Neural progenitor cell (in vitro differentiated cells): ENCODE data around the gene ZSCAN21.

Experiments
- EZH2 ChIP-seq: fragments of 200-600 bp; sonication (generic); IDR thresholded peaks from 2 replicates; pipeline ENCODE4 v1.6.1; 2017; ENCODE audit warnings: antibody characterized with exemption, mild to moderate bottlenecking, moderate library complexity
- EZH2phosphoT487 ChIP-seq: fragments of 200-600 bp; sonication (generic); IDR thresholded peaks from 2 replicates; pipeline ENCODE4 v1.6.1; 2017; ENCODE audit warnings: antibody characterized with exemption
- TF ChIP-seq, protein P1 (sequence below): fragments of 200-600 bp; sonication (generic); IDR thresholded peaks from 2 replicates; pipeline ENCODE4 v1.5.1; 2017; ENCODE audit warnings: antibody characterized with exemption, mild to moderate bottlenecking

DNA sequence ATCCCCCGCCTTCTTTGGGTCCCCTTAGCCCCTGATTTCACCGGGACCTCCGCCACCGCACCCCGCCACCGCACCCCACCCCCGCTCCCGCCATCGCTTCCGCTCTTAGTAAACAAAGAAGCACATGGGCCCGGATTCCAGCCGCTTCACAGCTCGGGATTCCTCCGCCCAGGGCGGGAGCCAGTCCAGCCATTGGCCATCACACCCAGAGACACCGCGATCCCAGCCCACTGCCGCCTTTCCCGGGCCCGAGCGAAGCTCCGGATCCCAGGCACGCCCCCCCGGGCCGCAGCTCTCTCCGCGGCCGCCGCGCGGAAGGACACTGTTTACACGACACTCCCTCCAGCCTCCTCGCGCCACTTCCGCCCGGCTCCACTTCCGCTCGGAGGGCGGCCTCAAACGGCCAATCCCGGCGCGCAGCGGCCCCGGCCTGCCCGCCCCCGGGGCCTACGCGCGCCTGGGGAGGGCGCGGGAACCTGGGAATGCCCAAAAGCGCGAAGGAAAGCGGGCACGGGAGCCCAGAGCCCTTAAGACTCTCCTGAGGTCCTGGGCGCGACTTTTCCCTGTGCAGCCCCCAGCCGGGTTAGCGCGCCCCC is 50.9 kb downstream of the ZSCAN21 start:
- TF ChIP-seq, protein P1, sequence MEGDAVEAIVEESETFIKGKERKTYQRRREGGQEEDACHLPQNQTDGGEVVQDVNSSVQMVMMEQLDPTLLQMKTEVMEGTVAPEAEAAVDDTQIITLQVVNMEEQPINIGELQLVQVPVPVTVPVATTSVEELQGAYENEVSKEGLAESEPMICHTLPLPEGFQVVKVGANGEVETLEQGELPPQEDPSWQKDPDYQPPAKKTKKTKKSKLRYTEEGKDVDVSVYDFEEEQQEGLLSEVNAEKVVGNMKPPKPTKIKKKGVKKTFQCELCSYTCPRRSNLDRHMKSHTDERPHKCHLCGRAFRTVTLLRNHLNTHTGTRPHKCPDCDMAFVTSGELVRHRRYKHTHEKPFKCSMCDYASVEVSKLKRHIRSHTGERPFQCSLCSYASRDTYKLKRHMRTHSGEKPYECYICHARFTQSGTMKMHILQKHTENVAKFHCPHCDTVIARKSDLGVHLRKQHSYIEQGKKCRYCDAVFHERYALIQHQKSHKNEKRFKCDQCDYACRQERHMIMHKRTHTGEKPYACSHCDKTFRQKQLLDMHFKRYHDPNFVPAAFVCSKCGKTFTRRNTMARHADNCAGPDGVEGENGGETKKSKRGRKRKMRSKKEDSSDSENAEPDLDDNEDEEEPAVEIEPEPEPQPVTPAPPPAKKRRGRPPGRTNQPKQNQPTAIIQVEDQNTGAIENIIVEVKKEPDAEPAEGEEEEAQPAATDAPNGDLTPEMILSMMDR, result no peak
- TF ChIP-seq EZH2 (no peak), EZH2phosphoT487 (no peak)
